IPS-20b (cell line): ENCODE data around the gene BCL7C.

ENCODE experiments used
- H3K27ac ChIP-seq: one replicate; pipeline ENCODE4 v1.5.1; 2013; ENCODE audit warnings: low read length
- H3K27me3 ChIP-seq: 2 replicates; pipeline ENCODE4 v1.6.1; 2013; ENCODE audit warnings: mild to moderate bottlenecking, low read length, inconsistent platforms; ENCODE audit not compliant: insufficient read depth
- H3K36me3 ChIP-seq: 2 replicates; pipeline ENCODE4 v1.6.1; 2013; ENCODE audit warnings: low read depth, mild to moderate bottlenecking, inconsistent platforms, low read length, moderate library complexity; ENCODE audit not compliant: insufficient read depth
- H3K4me1 ChIP-seq: 2 replicates; pipeline ENCODE4 v1.6.1; 2013; ENCODE audit warnings: mild to moderate bottlenecking, control low read depth, inconsistent platforms, low read length, moderate library complexity; ENCODE audit not compliant: insufficient read depth
- H3K4me3 ChIP-seq: 2 replicates; pipeline ENCODE4 v1.5.1; 2013; ENCODE audit warnings: mild to moderate bottlenecking, low read length, inconsistent platforms
- H3K9ac ChIP-seq: 2 replicates; pipeline ENCODE4 v1.6.1; 2013; ENCODE audit warnings: low read depth, mild to moderate bottlenecking, inconsistent platforms, low read length, moderate library complexity
- H3K9me3 ChIP-seq: 2 replicates; pipeline ENCODE4 v1.6.1; 2013; ENCODE audit warnings: mild to moderate bottlenecking, low read depth, low read length, inconsistent platforms; ENCODE audit not compliant: insufficient read depth

The BCL7C gene

DNA sequence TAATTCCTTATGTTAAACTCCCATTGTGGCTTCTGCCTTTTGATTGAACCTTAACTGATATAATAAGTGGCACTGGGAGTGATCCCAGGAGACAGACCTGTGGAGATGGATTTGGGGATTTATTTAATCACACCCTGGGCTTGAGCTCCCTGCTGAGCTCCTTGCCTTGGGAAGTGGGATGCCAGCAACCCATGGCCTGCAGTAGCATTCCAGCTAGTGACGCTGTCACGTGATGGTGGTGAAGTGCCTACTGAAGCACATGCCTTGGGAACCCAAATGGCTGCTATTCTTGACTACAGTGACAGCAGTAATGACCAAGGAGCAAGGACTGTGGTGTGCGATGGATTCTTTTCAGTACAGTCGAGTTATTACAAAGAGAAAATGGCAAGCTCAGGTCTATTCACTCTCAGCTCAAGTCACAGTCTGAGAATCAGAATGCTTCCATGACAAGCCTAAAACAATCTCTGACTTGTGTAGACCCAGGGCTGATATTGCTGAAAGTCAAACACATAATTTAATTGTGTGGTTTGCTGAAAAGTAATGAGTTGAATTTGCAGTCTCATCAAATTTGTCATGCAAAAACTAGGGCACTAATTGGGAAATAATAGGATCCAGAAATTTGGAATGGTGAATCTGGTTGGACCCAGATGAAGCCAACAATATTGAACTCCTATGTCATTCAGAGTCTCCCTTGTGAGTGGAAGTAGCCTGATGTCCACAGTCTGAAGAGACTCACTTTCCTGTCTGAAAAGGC, 47.1 kb downstream of the BCL7C start:
- Histone ChIP-seq H3K9me3 (no peaks in the 10 kb centered on the region), H3K27ac (no peak overlapping the region), H3K36me3 (no peaks in the 10 kb centered on the region), H3K4me1 (no peaks in the 10 kb centered on the region), H3K27me3 (no peaks in the 10 kb centered on the region), H3K4me3 (no peak overlapping the region), H3K9ac (no peak overlapping the region)

GRCh38 chr16:30844671-30845449, 49.0 kb downstream of the BCL7C start:
- H3K27ac ChIP-seq, result no peak overlapping the region
- H3K27me3 ChIP-seq, result no peaks in the 10 kb centered on the region
- H3K9ac ChIP-seq, result no peak overlapping the region
- H3K36me3 ChIP-seq, result no peaks in the 10 kb centered on the region
- H3K4me3 ChIP-seq, result no peak overlapping the region
- no peaks in the 10 kb centered on the region for H3K4me1 ChIP-seq
- no peaks in the 10 kb centered on the region for H3K9me3 ChIP-seq

GRCh38 chr16:30844346-30844670, 49.6 kb downstream of the BCL7C start:
- H3K9me3 ChIP-seq, result no peaks in the 10 kb centered on the region
- no peak overlapping the region for H3K9ac ChIP-seq
- no peaks in the 10 kb centered on the region for H3K36me3 ChIP-seq
- H3K4me3 ChIP-seq, result no peak overlapping the region
- no peaks in the 10 kb centered on the region for H3K4me1 ChIP-seq
- H3K27ac ChIP-seq, result no peak overlapping the region
- H3K27me3 ChIP-seq, result no peaks in the 10 kb centered on the region

GRCh38 chr16:30843501-30843900, 50.4 kb downstream of the BCL7C start:
- H3K9me3 ChIP-seq, result no peaks in the 10 kb centered on the region

GRCh38 chr16:30842971-30843370, 50.9 kb downstream of the BCL7C start:
- Histone ChIP-seq H3K9ac (no peak overlapping the region), H3K27ac (no peak overlapping the region), H3K36me3 (no peaks in the 10 kb centered on the region), H3K9me3 (no peaks in the 10 kb centered on the region), H3K4me1 (no peaks in the 10 kb centered on the region), H3K4me3 (no peak overlapping the region), H3K27me3 (no peaks in the 10 kb centered on the region)

More at GRCh38 chr16:30843501-30843900, 50.4 kb downstream of the BCL7C start:
- H3K27me3 ChIP-seq, result no peaks in the 10 kb centered on the region
- no peak overlapping the region for H3K9ac ChIP-seq
- no peaks in the 10 kb centered on the region for H3K36me3 ChIP-seq
- H3K4me1 ChIP-seq, result no peaks in the 10 kb centered on the region
- no peak overlapping the region for H3K4me3 ChIP-seq
- no peak overlapping the region for H3K27ac ChIP-seq

DNA sequence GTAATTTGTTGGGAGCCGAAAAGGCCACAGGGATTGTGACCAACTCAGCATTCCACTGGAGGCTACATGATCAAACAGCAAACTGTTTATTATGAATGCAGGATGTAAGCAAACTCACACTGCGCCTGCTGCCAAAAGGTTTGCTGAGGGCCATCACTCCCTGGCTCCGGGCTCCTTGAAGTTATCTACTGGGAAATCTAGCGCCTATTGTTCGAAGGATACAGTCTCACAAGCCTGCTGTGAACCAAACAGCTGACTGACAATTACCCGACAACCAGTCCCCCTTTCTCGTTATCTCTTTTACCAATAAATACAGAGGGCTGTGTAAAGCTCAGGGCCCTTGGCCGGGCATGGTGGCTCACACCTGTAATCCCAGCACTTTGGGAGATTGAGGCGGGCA, 52.5 kb downstream of the BCL7C start:
- Histone ChIP-seq H3K9me3 (no peaks in the 10 kb centered on the region), H3K9ac (no peak overlapping the region), H3K27ac (no peak overlapping the region), H3K4me1 (no peaks in the 10 kb centered on the region), H3K4me3 (no peak overlapping the region), H3K36me3 (no peaks in the 10 kb centered on the region), H3K27me3 (no peaks in the 10 kb centered on the region)

DNA sequence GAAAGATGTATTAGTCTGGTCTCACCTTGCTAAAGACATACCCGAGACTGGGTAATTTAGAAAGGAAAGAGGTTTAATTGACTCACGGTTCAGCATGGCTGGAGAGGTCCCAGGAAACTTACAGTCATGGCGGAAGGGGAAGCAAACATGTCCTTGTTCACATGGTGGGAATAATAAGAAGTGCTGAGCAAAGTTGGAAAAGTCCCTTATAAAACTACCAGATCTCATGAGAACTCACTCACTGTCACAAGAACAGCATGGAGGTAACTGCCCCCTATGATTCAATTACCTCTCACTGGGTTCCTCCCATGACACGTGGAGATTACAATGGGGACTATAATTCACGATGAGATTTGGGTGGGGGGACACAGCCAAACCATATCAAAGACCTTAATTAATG, 53.3 kb downstream of the BCL7C start:
- no peak overlapping the region for H3K9ac ChIP-seq
- H3K36me3 ChIP-seq, result no peaks in the 10 kb centered on the region
- H3K4me3 ChIP-seq, result no peak overlapping the region
- H3K4me1 ChIP-seq, result no peaks in the 10 kb centered on the region
- no peak overlapping the region for H3K27ac ChIP-seq
- H3K9me3 ChIP-seq, result no peaks in the 10 kb centered on the region
- H3K27me3 ChIP-seq, result no peaks in the 10 kb centered on the region

- H3K36me3 ChIP-seq, result no peaks in the 10 kb centered on the region
- H3K4me3 ChIP-seq, result no peak overlapping the region
- no peak overlapping the region for H3K9ac ChIP-seq
- no peak overlapping the region for H3K27ac ChIP-seq
- H3K4me1 ChIP-seq, result no peaks in the 10 kb centered on the region
- H3K27me3 ChIP-seq, result no peaks in the 10 kb centered on the region
- no peaks in the 10 kb centered on the region for H3K9me3 ChIP-seq
Observed at GRCh38 chr16:30839523-30840227, 54.2 kb downstream of the BCL7C start.

DNA sequence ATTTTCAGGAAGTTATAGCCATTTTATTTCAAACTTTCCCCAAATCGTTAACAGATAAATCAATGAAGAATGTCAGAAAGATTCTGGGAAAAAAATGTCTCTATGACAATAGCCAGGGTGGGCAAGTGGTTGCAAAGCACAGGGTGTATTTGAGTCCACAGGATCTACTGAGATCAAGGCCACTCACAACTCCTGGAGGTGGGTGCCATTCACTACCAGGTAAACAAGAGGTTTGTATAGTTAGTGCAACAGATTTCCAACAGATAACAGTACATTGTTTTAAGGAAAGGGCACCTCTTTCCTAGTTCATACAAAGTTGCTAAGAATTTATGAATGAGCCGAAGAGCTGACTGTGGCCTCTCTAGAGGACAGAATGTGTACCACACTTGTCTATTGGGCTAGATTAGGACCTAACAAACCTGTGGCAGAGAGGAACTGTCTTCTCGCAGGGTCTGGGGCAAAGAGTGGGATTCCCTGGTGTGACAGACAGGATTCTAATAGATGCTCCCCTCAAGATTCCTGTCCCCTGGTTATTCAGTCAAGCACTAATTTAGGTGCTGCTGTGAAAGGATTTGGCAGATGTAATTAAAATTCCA, 54.9 kb downstream of the BCL7C start:
- H3K36me3 ChIP-seq, result no peaks in the 10 kb centered on the region
- H3K9me3 ChIP-seq, result no peaks in the 10 kb centered on the region
- no peak overlapping the region for H3K4me3 ChIP-seq
- H3K27ac ChIP-seq, result no peak overlapping the region
- no peak overlapping the region for H3K9ac ChIP-seq
- H3K27me3 ChIP-seq, result no peaks in the 10 kb centered on the region
- no peaks in the 10 kb centered on the region for H3K4me1 ChIP-seq

DNA sequence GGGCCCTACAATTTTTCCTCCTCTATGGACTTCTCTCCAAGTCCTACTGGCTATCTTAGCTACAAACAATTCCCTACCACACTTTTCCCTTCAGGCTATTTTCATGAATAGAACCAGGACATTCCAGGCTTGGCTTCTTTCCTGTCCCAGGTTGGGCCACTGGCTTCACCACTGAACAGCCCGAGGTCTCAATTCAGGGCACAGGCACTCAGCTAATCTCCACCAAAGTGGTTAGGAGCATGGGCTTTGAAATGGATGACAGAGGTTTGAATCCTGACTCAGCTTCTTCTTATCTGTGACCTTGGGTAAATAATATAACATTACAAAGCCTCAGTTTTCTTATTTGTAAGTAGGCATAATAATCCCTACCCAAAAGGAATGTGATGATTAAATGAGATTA, 56.0 kb downstream of the BCL7C start:
- Histone ChIP-seq H3K27ac (no peak overlapping the region), H3K9me3 (no peaks in the 10 kb centered on the region), H3K4me3 (no peak overlapping the region), H3K27me3 (no peaks in the 10 kb centered on the region), H3K36me3 (no peaks in the 10 kb centered on the region), H3K4me1 (no peaks in the 10 kb centered on the region), H3K9ac (no peak overlapping the region)
